Panc1 (cell line): ENCODE measurements around the gene SERP2.

ENCODE experiments used
- POLR2AphosphoS5 ChIP-seq: IDR thresholded peaks from 2 replicates; pipeline ENCODE4 v1.6.1; 2012; ENCODE audit warnings: mild to moderate bottlenecking, low read depth, low read length, moderate library complexity
- REST ChIP-seq, 2 experiments: IDR thresholded peaks; 2 replicates each; pipeline ENCODE4 v1.6.1; 2011 to 2012; ENCODE audit warnings: low read depth in 2 of 2, control low read depth in 1 of 2, low read length in 1 of 2, mild to moderate bottlenecking in 1 of 2, moderate library complexity in 1 of 2; ENCODE audit not compliant: insufficient read depth in 1 of 2
- TF ChIP-seq, protein P1 (sequence below): fragments of 450-650 bp; IDR thresholded peaks from 2 replicates; pipeline ENCODE4 v1.5.1; 2017; ENCODE audit warnings: mild to moderate bottlenecking

- TF ChIP-seq, protein P1, sequence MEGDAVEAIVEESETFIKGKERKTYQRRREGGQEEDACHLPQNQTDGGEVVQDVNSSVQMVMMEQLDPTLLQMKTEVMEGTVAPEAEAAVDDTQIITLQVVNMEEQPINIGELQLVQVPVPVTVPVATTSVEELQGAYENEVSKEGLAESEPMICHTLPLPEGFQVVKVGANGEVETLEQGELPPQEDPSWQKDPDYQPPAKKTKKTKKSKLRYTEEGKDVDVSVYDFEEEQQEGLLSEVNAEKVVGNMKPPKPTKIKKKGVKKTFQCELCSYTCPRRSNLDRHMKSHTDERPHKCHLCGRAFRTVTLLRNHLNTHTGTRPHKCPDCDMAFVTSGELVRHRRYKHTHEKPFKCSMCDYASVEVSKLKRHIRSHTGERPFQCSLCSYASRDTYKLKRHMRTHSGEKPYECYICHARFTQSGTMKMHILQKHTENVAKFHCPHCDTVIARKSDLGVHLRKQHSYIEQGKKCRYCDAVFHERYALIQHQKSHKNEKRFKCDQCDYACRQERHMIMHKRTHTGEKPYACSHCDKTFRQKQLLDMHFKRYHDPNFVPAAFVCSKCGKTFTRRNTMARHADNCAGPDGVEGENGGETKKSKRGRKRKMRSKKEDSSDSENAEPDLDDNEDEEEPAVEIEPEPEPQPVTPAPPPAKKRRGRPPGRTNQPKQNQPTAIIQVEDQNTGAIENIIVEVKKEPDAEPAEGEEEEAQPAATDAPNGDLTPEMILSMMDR, result no peak
- TF ChIP-seq POLR2AphosphoS5 (no peak), REST (IDR thresholded peaks at IDR 0.05; ENCODE audit: insufficient read depth in 1 of 2, low read depth in 2 of 2, low read length in 1 of 2) (no peak)
Measured at GRCh38 chr13:44342741-44343140, 30.9 kb upstream of the SERP2 start.
